Adipocyte (in vitro differentiated cells): ENCODE results near the gene ANKK1.

Experiments
- DNase-seq: peaks from one replicate; pipeline ENCODE4 v3.0.0-alpha.2; 2015; ENCODE audit warnings: low read depth
- H3K27me3 ChIP-seq: replicated peaks from 2 replicates; pipeline ENCODE4 v1.7.0; 2013; ENCODE audit warnings: mild to moderate bottlenecking, low read length, moderate library complexity; ENCODE audit not compliant: control insufficient read depth, insufficient read depth
- H3K36me3 ChIP-seq: 2 replicates; pipeline ENCODE4 v1.7.0; 2013; ENCODE audit warnings: low read length, mild to moderate bottlenecking, moderate library complexity; ENCODE audit not compliant: control insufficient read depth, insufficient read depth, severe bottlenecking
- H3K4me1 ChIP-seq: 2 replicates; pipeline ENCODE4 v1.7.0; 2013; ENCODE audit warnings: mild to moderate bottlenecking, low read length, moderate library complexity; ENCODE audit not compliant: control insufficient read depth, insufficient read depth
- H3K4me3 ChIP-seq: 2 replicates; pipeline ENCODE4 v1.7.0; 2013; ENCODE audit warnings: mild to moderate bottlenecking, low read length, moderate library complexity
- H3K9ac ChIP-seq: 2 replicates; pipeline ENCODE4 v1.7.0; 2013; ENCODE audit warnings: mild to moderate bottlenecking, low read length, moderate library complexity
- H3K9me3 ChIP-seq: 2 replicates; pipeline ENCODE4 v1.7.0; 2013; ENCODE audit warnings: mild to moderate bottlenecking, low read length, moderate library complexity; ENCODE audit not compliant: control insufficient read depth

ANKK1 gene

GRCh38 chr11:113440816-113441215 lies 53.2 kb downstream of the ANKK1 start:
- no peak overlapping the region for H3K9ac ChIP-seq
- no peaks in the 10 kb centered on the region for H3K36me3 ChIP-seq
- DNase-seq: no peak
- peaks cover 45% of the 10 kb centered on the region for H3K27me3 ChIP-seq
- H3K9me3 ChIP-seq: peaks cover 3% of the 10 kb centered on the region
- H3K4me1 ChIP-seq: peaks cover 4% of the 10 kb centered on the region
- no peak overlapping the region for H3K4me3 ChIP-seq

GRCh38 chr11:113444502-113445123 lies 57.0 kb downstream of the ANKK1 start:
- Histone ChIP-seq H3K9ac (no peak overlapping the region), H3K36me3 (no peaks in the 10 kb centered on the region), H3K9me3 (peaks cover 3% of the 10 kb centered on the region), H3K27me3 (peaks cover 38% of the 10 kb centered on the region), H3K4me1 (peaks cover 9% of the 10 kb centered on the region), H3K4me3 (no peak overlapping the region)
- DNase-seq: no peak

GRCh38 chr11:113446112-113446511 lies 58.5 kb downstream of the ANKK1 start:
- H3K9ac ChIP-seq: no peak overlapping the region
- peaks cover 1% of the 10 kb centered on the region for H3K9me3 ChIP-seq
- no peak overlapping the region for H3K4me3 ChIP-seq
- no peaks in the 10 kb centered on the region for H3K36me3 ChIP-seq
- DNase-seq: no peak
- H3K27me3 ChIP-seq: peaks cover 24% of the 10 kb centered on the region
- peaks cover 9% of the 10 kb centered on the region for H3K4me1 ChIP-seq

- H3K4me1 ChIP-seq: peaks cover 9% of the 10 kb centered on the region
- no peak overlapping the region for H3K4me3 ChIP-seq
- H3K27me3 ChIP-seq: peaks cover 20% of the 10 kb centered on the region
- no peak overlapping the region for H3K9ac ChIP-seq
- no peak for DNase-seq
- H3K36me3 ChIP-seq: no peaks in the 10 kb centered on the region
- H3K9me3 ChIP-seq: no peaks in the 10 kb centered on the region
These were observed 59.4 kb downstream of the ANKK1 start for GRCh38 chr11:113446938-113447337.

GRCh38 chr11:113447621-113448315 lies 60.2 kb downstream of the ANKK1 start:
- Histone ChIP-seq H3K4me3 (no peak overlapping the region), H3K9ac (no peak overlapping the region), H3K27me3 (peaks cover 20% of the 10 kb centered on the region), H3K36me3 (no peaks in the 10 kb centered on the region), H3K9me3 (no peaks in the 10 kb centered on the region), H3K4me1 (peaks cover 9% of the 10 kb centered on the region)
- DNase-seq: no peak

GRCh38 chr11:113448316-113448677 lies 60.7 kb downstream of the ANKK1 start:
- DNase-seq: no peak
- no peaks in the 10 kb centered on the region for H3K36me3 ChIP-seq
- H3K4me3 ChIP-seq: no peak overlapping the region
- peaks cover 9% of the 10 kb centered on the region for H3K4me1 ChIP-seq
- no peak overlapping the region for H3K9ac ChIP-seq
- H3K27me3 ChIP-seq: peaks cover 20% of the 10 kb centered on the region
- no peaks in the 10 kb centered on the region for H3K9me3 ChIP-seq

GRCh38 chr11:113449743-113450142 lies 62.2 kb downstream of the ANKK1 start:
- Histone ChIP-seq H3K9me3 (no peaks in the 10 kb centered on the region), H3K4me3 (no peak overlapping the region)
- DNase-seq: no peak

More at GRCh38 chr11:113449743-113450142, 62.2 kb downstream of the ANKK1 start:
- peaks cover 9% of the 10 kb centered on the region for H3K4me1 ChIP-seq
- H3K9ac ChIP-seq: no peak overlapping the region
- H3K27me3 ChIP-seq: peaks cover 11% of the 10 kb centered on the region
- no peaks in the 10 kb centered on the region for H3K36me3 ChIP-seq
